Right forelimb (tissue), 1 donor: Measurements from ENCODE around the gene OLFM4.

Experiments used
- DNase-seq: peaks from one replicate; pipeline ENCODE4 v3.0.0-alpha.2; 2018

The OLFM4 gene

DNA sequence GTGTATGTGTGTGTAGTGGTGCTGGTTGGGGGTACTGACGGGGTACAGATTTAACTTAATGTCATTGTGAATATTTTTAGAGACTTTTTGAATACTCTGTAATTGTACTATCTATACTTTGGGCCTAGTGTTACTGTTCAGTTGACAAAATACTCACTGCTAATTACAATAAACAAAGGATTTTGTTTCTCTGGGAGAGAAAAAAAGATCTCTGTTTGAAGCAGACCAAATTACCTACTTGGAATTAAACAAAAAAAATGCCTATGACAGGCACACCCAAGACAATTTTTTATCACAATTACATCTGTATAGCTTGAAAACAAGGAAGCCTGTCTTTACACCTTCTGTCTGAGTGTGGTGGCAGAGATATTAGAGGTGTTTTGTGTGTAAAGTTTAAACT is 45.1 kb downstream of the OLFM4 start:
- no peak for DNase-seq

DNA sequence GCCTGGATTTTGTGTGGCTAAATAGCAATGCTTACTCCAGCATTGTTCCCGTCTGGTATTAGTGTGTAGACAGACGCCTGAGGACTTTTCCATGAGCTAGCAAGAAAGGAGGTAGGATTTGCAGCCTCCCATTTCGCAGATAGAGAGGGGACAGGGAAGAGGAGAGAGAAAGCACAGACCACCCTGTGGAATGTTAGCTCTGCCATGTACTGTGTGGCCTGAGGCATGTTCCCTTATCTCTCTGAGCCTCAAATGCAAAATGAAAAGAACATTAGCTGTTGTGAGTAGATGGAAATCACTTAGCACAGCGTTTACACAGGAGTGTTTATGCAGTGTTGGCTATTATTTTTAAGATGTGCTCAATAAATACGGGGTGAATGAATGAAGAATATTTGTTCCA is 45.5 kb downstream of the OLFM4 start:
- DNase-seq, result no peak

DNA sequence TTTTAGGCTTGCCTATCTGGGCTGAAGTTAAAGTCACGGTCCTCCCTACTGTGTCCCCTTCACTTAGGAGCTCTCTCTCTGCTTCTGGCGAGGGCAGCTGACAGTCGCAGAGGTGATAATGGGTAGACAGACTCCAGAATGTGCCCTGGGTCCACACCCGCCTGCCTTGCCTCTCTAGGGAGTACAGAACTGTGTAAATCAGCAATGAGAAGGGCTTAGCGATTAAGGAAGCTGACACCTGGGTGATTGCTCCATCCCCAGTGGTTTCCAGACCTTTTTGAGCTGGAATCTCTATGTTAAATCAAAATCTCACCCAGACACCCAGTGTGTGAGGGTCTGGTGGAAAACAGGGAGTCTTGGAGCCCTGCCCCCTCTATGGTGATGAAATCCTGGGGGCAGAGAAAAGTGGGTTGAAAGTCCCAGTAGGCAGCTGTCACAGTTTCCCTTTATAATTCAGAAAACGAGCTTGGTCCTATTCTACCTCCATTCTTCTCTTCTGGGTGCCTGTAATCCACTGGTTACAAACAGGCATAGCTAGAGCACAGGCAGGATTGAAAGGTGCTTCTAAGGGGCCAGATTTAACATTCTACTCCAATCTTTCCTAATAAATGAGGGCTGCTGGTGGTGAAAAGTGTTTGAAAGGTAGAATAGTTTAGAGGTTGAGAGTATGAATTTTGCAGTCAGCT is 46.9 kb downstream of the OLFM4 start:
- DNase-seq, result no peak

DNA sequence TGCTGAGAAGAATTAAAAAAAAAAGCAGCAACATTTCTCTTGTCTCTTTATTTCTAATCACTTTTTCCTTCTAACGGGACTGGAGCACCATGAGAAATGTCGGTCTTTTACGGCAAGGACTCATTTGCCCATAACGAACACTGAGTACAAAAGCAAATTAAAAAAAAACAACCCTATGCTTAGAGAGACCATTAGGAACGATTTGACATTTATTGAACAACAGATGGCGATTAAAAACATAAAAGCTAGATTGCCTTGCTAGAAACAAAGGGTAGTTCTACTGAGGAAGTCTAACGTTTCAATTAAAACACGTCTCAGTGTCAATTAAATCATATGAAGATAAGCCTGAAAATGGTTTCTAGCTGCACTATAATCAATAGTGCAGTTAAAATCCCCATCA is 51.1 kb downstream of the OLFM4 start:
- no peak for DNase-seq

DNA sequence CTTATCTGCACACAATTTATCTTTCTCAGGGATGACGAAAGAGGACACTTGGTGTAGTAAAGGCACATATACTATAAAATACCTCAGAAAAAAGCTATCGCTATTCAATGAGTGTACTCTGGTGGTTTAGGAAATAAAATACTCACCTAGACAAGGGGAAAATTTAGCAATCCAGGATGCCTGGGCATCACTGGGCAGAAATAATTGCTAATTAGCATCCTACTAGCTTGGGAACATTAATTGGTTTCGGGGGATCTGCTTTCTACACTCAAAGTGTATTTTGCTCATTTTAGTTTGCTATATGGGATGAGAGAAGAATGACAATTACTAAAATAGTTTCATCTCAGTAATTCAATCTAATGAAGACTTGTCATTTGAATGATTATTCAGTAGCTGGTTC is 60.3 kb downstream of the OLFM4 start:
- DNase-seq, result no peak

DNA sequence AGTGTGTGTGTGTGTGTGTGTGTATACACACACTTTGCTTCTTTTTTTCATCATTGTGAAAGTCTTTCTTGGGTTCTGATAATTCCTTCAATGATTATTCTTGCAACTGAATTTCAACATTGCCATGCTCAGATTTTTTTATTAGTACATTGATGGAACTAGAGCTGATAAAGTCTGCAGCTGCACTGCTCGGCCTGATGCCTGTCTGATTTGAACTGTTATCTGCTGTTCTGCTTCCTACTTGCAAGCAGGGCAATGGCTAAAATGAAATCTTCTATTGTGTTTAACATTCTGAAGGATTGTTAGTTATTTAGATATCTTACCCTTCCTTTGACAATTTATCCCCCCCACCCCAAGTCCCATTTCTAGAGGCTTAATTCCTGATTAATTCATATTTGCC is 61.3 kb downstream of the OLFM4 start:
- no peak for DNase-seq

DNA sequence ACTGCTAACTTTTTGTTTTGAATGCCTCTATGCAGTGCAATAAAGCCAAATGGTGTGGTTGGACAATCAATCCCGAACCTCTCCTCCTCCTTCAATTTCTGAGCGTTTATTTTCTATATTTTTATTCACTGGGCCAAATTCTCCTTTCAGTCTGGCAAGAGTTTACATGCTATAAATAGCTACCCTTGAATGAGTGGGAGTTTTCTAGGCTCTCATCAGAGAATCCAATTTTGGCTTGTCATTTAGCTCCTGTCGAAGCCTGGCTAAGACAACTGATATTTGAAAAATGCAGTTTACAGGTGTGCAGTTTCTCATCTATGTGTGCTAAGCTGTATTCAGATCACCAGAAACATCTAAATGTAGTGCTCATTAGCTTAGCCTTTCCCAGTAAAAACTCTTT is 61.8 kb downstream of the OLFM4 start:
- DNase-seq, result no peak

DNA sequence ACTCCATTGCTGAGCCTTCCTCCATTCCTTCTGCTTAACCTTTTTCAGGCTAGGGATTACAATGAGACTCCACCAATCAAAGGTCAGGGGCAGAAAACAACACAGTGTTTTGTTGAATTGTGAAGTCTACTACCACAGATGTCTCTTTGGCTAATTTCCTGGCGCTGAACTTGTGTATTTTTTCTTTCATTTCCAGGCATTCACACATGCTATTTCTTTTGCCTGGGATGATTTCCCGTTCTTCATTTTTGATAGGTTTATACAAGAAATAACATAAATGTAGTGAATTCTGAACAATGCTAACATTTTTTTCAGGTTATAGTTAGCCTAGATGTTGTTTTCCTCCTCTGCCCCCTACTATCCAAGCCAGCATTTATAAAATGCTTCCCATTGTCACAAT is 64.3 kb downstream of the OLFM4 start:
- DNase-seq, result no peak

DNA sequence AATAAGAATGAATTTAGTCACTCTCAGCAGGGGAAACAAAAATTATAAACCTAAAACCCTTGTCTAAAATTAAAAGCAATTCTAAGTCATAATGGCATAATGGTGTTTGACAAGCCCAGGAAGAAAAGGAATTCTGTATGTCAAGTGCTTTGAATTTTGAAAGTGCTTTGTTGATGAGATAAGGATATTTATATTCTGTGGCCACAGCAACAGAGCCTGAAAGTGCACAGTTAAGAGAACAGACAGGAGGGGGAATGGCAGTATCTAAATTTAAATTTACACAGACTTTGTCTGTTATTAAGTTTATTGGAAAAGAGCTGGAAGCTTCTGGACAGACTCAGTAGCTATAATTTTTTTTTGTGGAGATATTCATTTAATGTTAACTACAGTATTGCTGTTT is 69.8 kb downstream of the OLFM4 start:
- DNase-seq, result no peak

DNA sequence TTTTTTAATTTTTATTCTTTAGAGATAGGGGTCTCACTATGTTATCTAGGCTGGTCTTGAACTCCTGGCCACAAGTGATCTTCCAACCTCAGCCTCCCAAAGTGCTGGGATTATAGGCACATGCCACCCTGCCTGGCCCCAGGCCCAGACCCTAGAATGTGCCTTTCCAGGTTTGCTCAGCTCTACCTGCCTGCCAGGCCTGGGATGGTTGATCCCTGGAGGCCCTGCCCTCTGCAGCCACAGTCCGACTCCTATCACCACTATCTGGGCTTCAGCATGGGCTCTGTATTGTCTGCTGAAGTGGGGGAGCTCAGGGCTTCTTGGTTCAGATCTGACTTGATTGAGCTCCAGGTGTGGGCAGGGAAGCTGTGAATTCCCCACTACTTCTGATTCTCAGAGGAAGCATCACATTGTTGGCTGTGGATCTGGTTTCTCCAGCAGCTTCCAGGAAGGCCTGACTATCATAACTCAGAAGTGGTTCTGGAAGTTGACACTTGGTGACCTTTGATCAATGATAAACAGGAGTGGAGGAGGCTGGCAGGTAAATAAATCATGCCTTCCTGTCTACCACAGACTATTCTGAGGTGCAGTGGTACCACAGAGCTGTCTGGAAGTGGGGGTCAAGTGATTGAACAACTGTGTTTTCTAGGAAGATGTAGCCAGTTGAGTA is 71.9 kb downstream of the OLFM4 start:
- DNase-seq, result no peak
